Lower lobe of right lung (tissue), 2 donors: ENCODE data around the gene IVNS1ABP. TPM values are rescaled to one million over a fixed set of nuclear protein-coding genes. Genes with fewer than 3 reads are reported as not detected.

ENCODE experiments used
- ATAC-seq, 2 donors: fragments of 200-7000 bp; cut with Tn5 transposase; one replicate each; pipeline ENCODE4 v1.9.1; 2020 to 2022; ENCODE audit warnings: mild to moderate bottlenecking in 2 of 2, moderate library complexity in 2 of 2
- DNase-seq: peaks from one replicate; pipeline ENCODE4 v3.0.0-alpha.2; 2020
- H3K27ac ChIP-seq: fragments of 200-600 bp; one replicate; pipeline ENCODE4 v1.8.0; 2022
- H3K27me3 ChIP-seq: fragments of 200-600 bp; one replicate; pipeline ENCODE4 v1.8.0; 2022; ENCODE audit warnings: low read depth
- H3K36me3 ChIP-seq: fragments of 200-600 bp; one replicate; pipeline ENCODE4 v1.8.0; 2022; ENCODE audit warnings: mild to moderate bottlenecking
- H3K4me1 ChIP-seq: fragments of 200-600 bp; one replicate; pipeline ENCODE4 v1.8.0; 2022
- H3K4me3 ChIP-seq: fragments of 200-600 bp; one replicate; pipeline ENCODE4 v1.8.0; 2022; ENCODE audit warnings: mild to moderate bottlenecking
- H3K9me3 ChIP-seq: fragments of 200-600 bp; one replicate; pipeline ENCODE4 v1.8.0; 2022
- CTCF ChIP-seq: fragments of 200-600 bp; IDR thresholded peaks from one replicate; pipeline ENCODE4 v1.8.0; 2022; ENCODE audit warnings: antibody characterized with exemption, mild to moderate bottlenecking
- intact Hi-C: fragments of 100-400 bp; cut with DNase I; formaldehyde crosslinking; loops from one replicate; pipeline ENCODE4 v1.11.0; 2022
- total RNA-seq: library from RNA; stranded (reverse); fragmentation: NEBNext Ultra II Directional; extraction: Animal tissue kit (Norgen Biotek cat#: 25700); gene quantifications from one replicate; pipeline ENCODE4 v1.2.1, GENCODE V29; 2021
- donor health status: DM: no; HTN: yes; CAD: no; lungs with severe emphysema.

Gene IVNS1ABP
- total RNA-seq, 1 donor from 2014 or later: 79.9 TPM

GRCh38 chr1:185318431-185319138 lies 1.5 kb upstream of the IVNS1ABP start:
- Histone ChIP-seq H3K27me3 (no peaks in the 10 kb centered on the region), H3K27ac (peak overlapping the region; percentile 94), H3K4me1 (peaks cover 34% of the 10 kb centered on the region), H3K9me3 (no peaks in the 10 kb centered on the region), H3K36me3 (no peaks in the 10 kb centered on the region), H3K4me3 (no peak overlapping the region)
- no peak for TF ChIP-seq CTCF
- no peak for ATAC-seq
- intact Hi-C loops: no loop called here
- no peak for DNase-seq

GRCh38 chr1:185317886-185318310 lies 855 bp upstream of the IVNS1ABP start:
- no peak for DNase-seq
- Histone ChIP-seq H3K9me3 (no peaks in the 10 kb centered on the region), H3K4me3 (peak overlapping the region; percentile 78), H3K27ac (peak overlapping the region; percentile 94), H3K27me3 (no peaks in the 10 kb centered on the region), H3K36me3 (no peaks in the 10 kb centered on the region), H3K4me1 (peaks cover 41% of the 10 kb centered on the region)
- ATAC-seq: peak; percentile 31 to 46
- intact Hi-C loops: no loop called here
- TF ChIP-seq CTCF: no peak

- no peaks in the 10 kb centered on the region for H3K36me3 ChIP-seq
- intact Hi-C loops: no loop called here
- TF ChIP-seq CTCF: no peak
- ATAC-seq (peak; percentile 87 to 88), DNase-seq (peak; percentile 95)
- H3K4me1 ChIP-seq: peaks cover 55% of the 10 kb centered on the region
- H3K4me3 ChIP-seq: peak overlapping the region; percentile 78
- peak overlapping the region; percentile 94 for H3K27ac ChIP-seq
- no peaks in the 10 kb centered on the region for H3K27me3 ChIP-seq
- no peaks in the 10 kb centered on the region for H3K9me3 ChIP-seq
Measured at GRCh38 chr1:185316163-185317033, 645 bp downstream of the IVNS1ABP start.

GRCh38 chr1:185315445-185316071 lies 1.5 kb downstream of the IVNS1ABP start:
- Histone ChIP-seq H3K27me3 (no peaks in the 10 kb centered on the region), H3K27ac (peak overlapping the region; percentile 94), H3K4me3 (peak overlapping the region; percentile 78), H3K4me1 (peaks cover 57% of the 10 kb centered on the region), H3K9me3 (no peaks in the 10 kb centered on the region), H3K36me3 (peaks cover 5% of the 10 kb centered on the region)
- no peak for ATAC-seq
- TF ChIP-seq CTCF: no peak
- no peak for DNase-seq
- intact Hi-C loops: no loop called here

GRCh38 chr1:185314411-185314810 lies 2.6 kb downstream of the IVNS1ABP start:
- Histone ChIP-seq H3K27me3 (no peaks in the 10 kb centered on the region), H3K4me1 (peaks cover 58% of the 10 kb centered on the region), H3K27ac (no peak overlapping the region), H3K36me3 (peaks cover 15% of the 10 kb centered on the region), H3K9me3 (no peaks in the 10 kb centered on the region), H3K4me3 (peak overlapping the region; percentile 78)
- intact Hi-C loops: no loop called here
- DNase-seq: no peak
- ATAC-seq: no peak
- no peak for TF ChIP-seq CTCF
